GM13977 (cell line): Measurements from ENCODE around the gene SLC22A4.

Source experiments
- DNase-seq: peaks from one replicate; pipeline ENCODE4 v3.0.0; 2012; ENCODE audit warnings: low spot score
- CTCF ChIP-seq: IDR thresholded peaks from 2 replicates; pipeline ENCODE4 v1.5.1; 2012; ENCODE audit warnings: mild to moderate bottlenecking, control low read depth; ENCODE audit not compliant: insufficient read depth; ENCODE audit errors: extremely low read depth, missing control alignments
- in situ Hi-C: fragments of 300-500 bp; cut with MboI; formaldehyde crosslinking; loops from one replicate; pipeline ENCODE4 v1.12.0; 2022; ENCODE audit warnings: low sequenced_read_pairs, low pct_unique_long_range_greater_than_20kb, mixed read lengths, inconsistent platforms; ENCODE audit not compliant: unreplicated experiment

Gene SLC22A4

GRCh38 chr5:132368186-132368585 is 74.0 kb downstream of the SLC22A4 start:
- no peak for TF ChIP-seq CTCF
- in situ Hi-C loops, result loop anchor here (25.0 kb wide), 1 partner anchor 306 kb away; the partner anchor contains the start of genes CSF2 and IL3
- no peak for DNase-seq

- DNase-seq, result no peak
- TF ChIP-seq CTCF, result no peak
- in situ Hi-C loops, result loop anchor here (25.0 kb wide), 1 partner anchor 307 kb away; the partner anchor contains the start of genes CSF2 and IL3
These were observed 74.8 kb downstream of the SLC22A4 start for GRCh38 chr5:132369007-132369473.

- peak; percentile 88 for DNase-seq
- in situ Hi-C loops, result loop anchor here (25.0 kb wide), 1 partner anchor 307 kb away; the partner anchor contains the start of genes CSF2 and IL3
- TF ChIP-seq CTCF, result no peak
These were observed 75.4 kb downstream of the SLC22A4 start, which contains the start of gene SLC22A5 for GRCh38 chr5:132369474-132370180. TSS of gene SLC22A5 (plus strand) at chr5:132369710. CDS start at chr5:132369973, 263 bp downstream.

GRCh38 chr5:132370181-132370970 is 76.2 kb downstream of the SLC22A4 start:
- TF ChIP-seq CTCF, result no peak
- DNase-seq, result no peak
- in situ Hi-C loops, result loop anchor here (25.0 kb wide), 1 partner anchor 308 kb away; the partner anchor contains the start of genes CSF2 and IL3

GRCh38 chr5:132370971-132371602 is 76.9 kb downstream of the SLC22A4 start:
- no peak for DNase-seq
- TF ChIP-seq CTCF, result no peak
- in situ Hi-C loops, result loop anchor here (25.0 kb wide), 1 partner anchor 309 kb away; the partner anchor contains the start of genes CSF2 and IL3

GRCh38 chr5:132371603-132371994 is 77.4 kb downstream of the SLC22A4 start:
- no peak for TF ChIP-seq CTCF
- in situ Hi-C loops, result loop anchor here (25.0 kb wide), 1 partner anchor 309 kb away; the partner anchor contains the start of genes CSF2 and IL3
- no peak for DNase-seq
